Measurements from ENCODE around the gene ERICH2. TPM values are rescaled to one million over a fixed set of nuclear protein-coding genes. Genes with fewer than 3 reads are reported as not detected.

ERICH2 gene
- total and polyA plus RNA-seq, 11 donors = 0.22 to 3.4 (median 0.98) TPM; not detected in 4

DNA sequence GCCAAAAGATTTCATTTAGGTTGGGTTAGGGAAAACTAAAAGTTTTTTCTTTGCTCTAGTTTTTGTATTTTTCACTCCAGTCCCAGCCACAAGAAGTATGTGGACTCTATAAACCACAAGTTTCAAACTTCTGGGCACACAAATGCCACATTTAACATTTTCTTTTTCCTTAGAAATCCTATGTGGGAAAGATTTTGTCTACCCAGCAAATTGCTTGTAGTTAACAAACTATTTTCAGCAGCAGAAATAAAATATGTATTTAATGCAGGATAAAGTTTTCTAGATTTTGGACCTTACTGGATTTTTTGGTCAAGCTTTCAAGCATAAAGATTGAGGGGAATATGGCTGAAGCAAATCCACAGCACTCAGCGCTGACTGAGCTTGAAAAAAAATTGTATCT, 9.1 kb downstream of the ERICH2 start:
- DNase-seq (no peak), ATAC-seq (no peak)
- no peak overlapping the region for H3K27ac ChIP-seq
- intact Hi-C loops (cut with DNase I) = no loop called here
- 97 to 98% (median 98%) methylated on average over 1 of the region's 1 CpG for WGBS, 4 donors
- H3K9me3 ChIP-seq = no peaks in the 10 kb centered on the region
- peaks cover 0 to 20% (median 0%) of the 10 kb centered on the region in 9 donors for H3K27me3 ChIP-seq
- H3K36me3 ChIP-seq = no peaks in the 10 kb centered on the region
- TF ChIP-seq, protein P1, sequence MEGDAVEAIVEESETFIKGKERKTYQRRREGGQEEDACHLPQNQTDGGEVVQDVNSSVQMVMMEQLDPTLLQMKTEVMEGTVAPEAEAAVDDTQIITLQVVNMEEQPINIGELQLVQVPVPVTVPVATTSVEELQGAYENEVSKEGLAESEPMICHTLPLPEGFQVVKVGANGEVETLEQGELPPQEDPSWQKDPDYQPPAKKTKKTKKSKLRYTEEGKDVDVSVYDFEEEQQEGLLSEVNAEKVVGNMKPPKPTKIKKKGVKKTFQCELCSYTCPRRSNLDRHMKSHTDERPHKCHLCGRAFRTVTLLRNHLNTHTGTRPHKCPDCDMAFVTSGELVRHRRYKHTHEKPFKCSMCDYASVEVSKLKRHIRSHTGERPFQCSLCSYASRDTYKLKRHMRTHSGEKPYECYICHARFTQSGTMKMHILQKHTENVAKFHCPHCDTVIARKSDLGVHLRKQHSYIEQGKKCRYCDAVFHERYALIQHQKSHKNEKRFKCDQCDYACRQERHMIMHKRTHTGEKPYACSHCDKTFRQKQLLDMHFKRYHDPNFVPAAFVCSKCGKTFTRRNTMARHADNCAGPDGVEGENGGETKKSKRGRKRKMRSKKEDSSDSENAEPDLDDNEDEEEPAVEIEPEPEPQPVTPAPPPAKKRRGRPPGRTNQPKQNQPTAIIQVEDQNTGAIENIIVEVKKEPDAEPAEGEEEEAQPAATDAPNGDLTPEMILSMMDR (IDR thresholded peaks at IDR 0.05) = no peak
- no peak for TF ChIP-seq POLR2A (IDR thresholded peaks at IDR 0.05)
- H3K4me3 ChIP-seq = no peak overlapping the region
- no peaks in the 10 kb centered on the region for H3K4me1 ChIP-seq

DNA sequence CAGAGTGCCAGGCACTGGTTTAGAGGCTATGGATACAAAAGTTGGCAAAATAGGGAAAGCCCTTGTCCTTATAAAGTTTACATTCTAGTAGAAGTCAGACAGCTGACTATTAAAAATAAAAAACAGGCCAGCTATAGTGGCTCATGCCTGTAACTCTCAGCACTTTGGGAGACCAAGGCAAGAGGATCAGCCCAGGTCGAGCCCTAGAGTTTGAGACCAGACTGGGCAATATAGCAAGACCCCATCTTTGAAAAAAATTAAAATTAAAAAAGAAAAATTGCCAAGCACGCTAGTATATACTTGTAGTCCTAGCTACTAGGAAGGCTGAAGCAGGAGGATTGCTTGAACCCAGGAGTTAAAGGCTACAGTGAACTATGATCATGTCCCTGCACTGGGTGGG, 12.5 kb downstream of the ERICH2 start:
- ATAC-seq (no peak), DNase-seq (no peak)
- no peak overlapping the region for H3K27ac ChIP-seq
- H3K4me1 ChIP-seq = no peaks in the 10 kb centered on the region
- intact Hi-C loops (cut with DNase I) = no loop called here
- no peak overlapping the region for H3K4me3 ChIP-seq
- no peaks in the 10 kb centered on the region for H3K36me3 ChIP-seq
- no peaks in the 10 kb centered on the region for H3K9me3 ChIP-seq
- H3K27me3 ChIP-seq = peaks cover 0 to 28% (median 0%) of the 10 kb centered on the region in 9 donors
- TF ChIP-seq, protein P1 (IDR thresholded peaks at IDR 0.05) = no peak
- TF ChIP-seq POLR2A (IDR thresholded peaks at IDR 0.05) = no peak
- WGBS, 4 donors = 66 to 83% (median 82%) methylated on average over 2 of the region's 2 CpGs

DNA sequence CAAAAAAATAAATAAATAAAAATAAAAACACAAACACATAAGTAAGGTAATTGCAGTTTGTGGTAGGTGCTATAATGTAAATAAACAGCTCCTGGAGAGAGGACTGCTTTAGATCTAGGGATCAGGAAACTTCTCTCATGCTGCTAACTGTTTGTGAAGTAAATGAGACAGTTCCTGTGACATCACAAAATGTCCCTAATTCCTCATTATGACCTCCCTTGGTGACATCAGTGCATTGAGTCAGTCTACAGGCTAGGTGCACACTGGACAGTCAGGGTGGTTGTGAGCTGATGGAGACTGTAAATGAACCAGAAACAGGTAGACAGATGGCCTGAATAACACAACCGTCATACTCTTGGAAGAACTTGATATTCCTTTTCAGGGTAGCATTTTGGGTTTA, 13.4 kb downstream of the ERICH2 start:
- 93 to 100% (median 96%) methylated on average over 1 of the region's 1 CpG for WGBS, 4 donors
- intact Hi-C loops (cut with DNase I) = no loop called here
- Histone ChIP-seq H3K27ac (no peak overlapping the region), H3K4me1 (no peaks in the 10 kb centered on the region), H3K27me3 (peaks cover 0 to 28% (median 0%) of the 10 kb centered on the region in 9 donors), H3K9me3 (no peaks in the 10 kb centered on the region), H3K4me3 (no peak overlapping the region), H3K36me3 (no peaks in the 10 kb centered on the region)
- TF ChIP-seq, protein P1 (IDR thresholded peaks at IDR 0.05) = no peak
- no peak for TF ChIP-seq POLR2A (IDR thresholded peaks at IDR 0.05)
- DNase-seq (no peak), ATAC-seq (no peak)

DNA sequence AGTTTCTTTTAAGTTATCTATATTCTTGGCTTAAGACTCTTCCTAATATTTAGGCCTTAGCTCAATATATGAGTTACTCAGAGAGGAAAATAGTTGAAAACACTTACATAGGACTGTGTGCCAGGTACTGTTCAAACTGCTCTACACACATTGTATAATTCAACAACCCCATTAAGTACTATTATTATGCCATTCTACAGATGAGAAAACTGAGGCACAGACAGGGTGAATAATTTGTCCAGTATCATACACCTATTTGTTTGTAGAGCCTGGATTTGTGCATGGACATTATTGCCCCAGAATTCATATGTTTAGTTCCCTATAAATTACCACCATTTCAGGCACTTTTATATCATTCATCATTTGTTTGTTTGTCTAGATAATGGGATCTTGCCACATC, 28.8 kb downstream of the ERICH2 start:
- Histone ChIP-seq H3K27me3 (peaks cover 0 to 36% (median 0%) of the 10 kb centered on the region in 9 donors), H3K4me1 (no peaks in the 10 kb centered on the region), H3K36me3 (no peaks in the 10 kb centered on the region), H3K4me3 (no peak overlapping the region), H3K27ac (no peak overlapping the region), H3K9me3 (no peaks in the 10 kb centered on the region)
- TF ChIP-seq, protein P1 (IDR thresholded peaks at IDR 0.05) = no peak
- no peak for TF ChIP-seq POLR2A (IDR thresholded peaks at IDR 0.05)
- intact Hi-C loops (cut with DNase I) = no loop called here
- no peak for DNase-seq
- no peak for ATAC-seq

Data from heart left ventricle (tissue), 16 donors.